Inflammatory macrophage treated with lipopolysaccharide for 1 hour (primary cell): Measurements from ENCODE around the gene PSG6.
"Not testable (repeated sequence)": the region's sequence is repeated elsewhere in the genome, so short reads cannot be mapped to it uniquely, and the experiment has no call there.

ENCODE experiments used
- DNase-seq, 2 donors: peaks; one replicate each; pipeline ENCODE4 v3.0.0-alpha.2; 2020 to 2022

PSG6 gene

DNA sequence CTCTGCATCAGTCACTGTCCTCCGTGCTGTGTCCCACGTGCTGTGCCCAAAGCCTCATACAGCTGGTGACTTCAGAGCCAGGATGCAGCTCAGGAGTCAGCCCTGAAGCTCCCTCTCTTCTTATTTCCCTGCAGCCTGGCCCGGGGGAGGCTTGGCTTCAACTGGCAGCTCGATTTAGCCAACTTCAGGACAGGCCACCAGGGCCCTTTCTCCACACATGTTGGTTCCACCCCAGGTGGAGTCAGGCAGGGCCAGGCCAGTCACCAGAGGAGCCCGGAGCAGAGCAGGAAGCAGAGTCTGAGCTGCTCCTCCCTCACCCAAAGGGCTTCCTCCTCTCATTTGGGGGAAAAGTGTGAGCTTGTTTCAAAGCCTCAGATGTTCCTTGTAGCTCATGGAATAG lies 11.5 kb downstream of the PSG6 start:
- DNase-seq: not testable (repeated sequence)

DNA sequence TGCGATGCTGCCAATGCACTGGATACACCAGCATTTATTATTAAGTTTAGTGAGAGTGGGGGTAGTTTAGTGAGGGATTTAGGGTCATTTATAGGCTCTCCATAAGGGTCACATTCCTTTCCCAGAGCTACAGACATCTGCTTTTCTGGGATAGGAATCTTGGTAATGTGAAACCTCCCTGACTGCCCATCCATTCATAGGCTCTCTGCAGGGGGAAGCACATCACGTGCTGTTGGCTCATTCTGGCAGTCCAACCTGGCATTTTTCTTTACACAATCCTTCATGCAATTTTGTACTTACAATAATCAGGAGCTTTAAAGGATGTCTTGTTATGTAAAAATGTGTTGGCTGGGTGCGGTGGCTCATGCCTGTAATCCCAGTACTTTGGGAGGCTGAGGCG lies 17.1 kb downstream of the PSG6 start:
- not testable (repeated sequence) for DNase-seq

DNA sequence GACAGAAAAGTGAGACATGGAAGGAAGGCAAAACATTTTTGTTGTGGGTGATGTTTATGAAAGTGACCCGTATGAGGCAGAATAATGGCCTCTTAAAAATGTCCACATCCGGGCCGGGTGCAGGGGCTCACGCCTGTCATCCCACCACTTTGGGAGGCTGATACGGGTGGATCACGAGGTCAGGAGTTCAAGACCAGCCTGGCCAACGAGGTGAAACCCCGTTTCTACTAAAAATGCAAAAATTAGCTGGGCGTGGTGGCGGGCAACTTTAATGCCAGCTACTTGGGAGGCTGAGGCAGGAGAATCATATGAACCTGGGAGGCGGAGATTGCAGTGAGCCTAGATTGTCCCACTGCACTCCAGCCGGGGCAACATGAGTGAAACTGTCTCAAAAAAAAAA lies 18.0 kb downstream of the PSG6 start:
- DNase-seq: not testable (repeated sequence)

DNA sequence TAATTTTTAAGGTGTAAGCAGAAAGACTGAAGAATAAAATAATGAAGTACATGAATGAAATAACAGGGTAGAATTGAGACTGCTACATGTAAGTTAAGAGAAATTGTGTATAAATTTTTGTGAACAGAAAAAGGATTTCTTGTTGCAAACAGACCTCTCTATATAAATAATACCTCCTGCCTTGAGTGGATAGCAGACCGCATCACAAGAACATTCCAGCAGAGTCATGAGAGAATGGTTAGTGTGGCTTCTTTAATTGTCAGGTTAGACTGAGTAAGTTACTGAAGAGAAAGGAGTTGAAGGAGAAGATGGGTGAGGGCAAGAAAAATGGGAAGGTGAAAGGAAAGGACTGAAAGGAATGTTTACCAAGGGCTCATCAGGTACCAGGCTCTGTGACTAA lies 18.6 kb downstream of the PSG6 start:
- not testable (repeated sequence) for DNase-seq

DNA sequence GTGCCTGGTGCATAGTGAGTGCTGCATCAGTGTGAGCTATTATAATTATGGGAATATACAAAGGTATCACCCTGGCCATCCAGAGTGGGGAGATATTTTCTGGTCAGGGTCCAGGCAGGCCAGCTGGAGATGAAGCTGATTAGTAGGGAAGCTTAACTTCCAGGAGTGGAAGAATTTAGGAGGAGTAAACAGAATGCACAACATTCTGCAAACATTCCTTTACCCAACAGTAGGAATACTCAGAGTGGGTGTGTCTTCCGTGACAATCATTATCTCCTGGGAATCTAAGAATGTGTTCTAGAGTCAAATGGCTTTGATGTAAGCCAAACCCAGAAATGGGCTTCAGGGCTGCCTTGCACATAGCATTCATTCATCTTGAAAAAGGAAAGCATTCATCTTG lies 19.0 kb downstream of the PSG6 start:
- DNase-seq: not testable (repeated sequence)

DNA sequence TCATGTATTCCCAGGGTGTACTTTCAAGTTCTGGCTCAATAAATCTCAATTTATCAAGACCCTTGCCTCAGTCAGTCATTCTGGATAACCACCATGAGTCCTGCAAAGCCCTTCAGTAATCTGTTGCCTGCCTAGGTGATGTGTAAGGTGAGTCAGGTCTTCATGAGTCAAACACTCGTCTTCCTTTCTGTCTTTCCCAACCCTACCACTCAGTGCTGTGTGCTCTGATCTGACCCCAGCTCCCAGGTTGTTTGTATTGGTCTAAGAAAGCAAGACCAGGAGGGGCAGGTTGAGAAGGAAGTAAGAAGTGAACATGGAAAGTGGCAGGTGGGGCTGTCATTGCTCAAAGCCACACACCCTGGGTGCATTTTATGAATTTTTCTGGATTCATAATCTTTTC lies 20.0 kb downstream of the PSG6 start:
- DNase-seq: not testable (repeated sequence)

DNA sequence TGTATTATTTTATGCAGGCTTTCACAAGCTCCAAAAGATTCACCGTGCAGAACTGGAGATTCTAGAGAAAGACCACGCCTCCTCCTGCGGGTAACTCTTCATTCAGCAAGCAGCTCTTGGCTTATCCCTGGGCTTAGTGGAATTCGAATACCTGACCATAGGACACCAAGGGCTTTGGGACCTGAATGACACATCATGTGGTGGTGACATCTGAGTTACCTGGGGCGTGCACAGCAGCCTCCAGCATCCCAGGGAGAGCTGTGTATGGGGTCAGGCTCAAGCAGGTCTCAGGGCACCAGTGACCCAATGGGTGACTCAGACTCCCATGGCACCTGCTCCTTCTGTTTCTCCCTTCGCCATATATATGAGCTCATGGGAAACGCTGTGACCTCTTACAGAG lies 27.2 kb downstream of the PSG6 start:
- DNase-seq: not testable (repeated sequence)

DNA sequence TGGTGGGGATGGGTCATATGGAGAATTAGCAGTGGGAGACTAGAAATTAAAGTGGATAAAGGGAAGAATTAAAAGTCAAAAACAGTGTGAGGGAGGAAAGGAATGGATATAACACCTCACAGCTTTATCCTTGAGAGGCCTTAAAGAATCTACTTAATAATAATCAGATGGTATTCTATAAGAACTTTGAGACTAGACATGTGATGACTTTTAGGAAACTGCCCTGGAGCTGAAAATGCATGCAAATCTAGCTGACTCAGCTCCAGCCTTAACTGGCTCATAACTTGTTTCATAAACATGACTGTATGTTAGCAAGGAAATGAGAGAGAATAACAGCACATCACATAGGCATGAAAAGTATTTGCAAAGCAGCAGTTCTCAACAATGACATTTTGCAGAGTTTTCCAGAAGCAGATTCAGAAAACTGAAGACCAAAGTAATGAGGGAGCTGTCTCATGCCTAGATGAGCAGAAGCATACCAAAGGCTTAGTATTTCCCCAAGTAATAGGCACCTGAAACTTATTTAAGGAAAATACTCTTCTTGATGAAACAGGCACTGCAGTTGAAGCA lies 29.7 kb downstream of the PSG6 start:
- not testable (repeated sequence) for DNase-seq

DNA sequence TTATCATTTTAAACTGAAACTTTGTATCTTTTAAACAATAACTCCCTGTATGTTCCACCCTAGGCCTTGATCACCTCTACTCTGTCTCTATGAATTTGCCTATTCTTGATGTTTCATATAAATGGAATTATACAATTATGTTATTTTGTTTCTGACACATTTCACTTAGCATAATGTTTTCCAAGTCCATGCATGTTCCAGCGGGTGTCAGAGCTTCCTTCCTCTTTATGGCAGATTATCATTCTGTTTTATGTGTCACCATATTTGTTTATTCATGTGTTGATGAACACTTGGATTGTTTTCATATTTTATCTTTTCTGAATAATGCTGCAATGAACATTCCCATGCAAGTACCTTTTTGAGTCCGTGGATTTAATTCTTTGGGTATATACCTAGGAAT lies 35.0 kb downstream of the PSG6 start:
- not testable (repeated sequence) for DNase-seq

DNA sequence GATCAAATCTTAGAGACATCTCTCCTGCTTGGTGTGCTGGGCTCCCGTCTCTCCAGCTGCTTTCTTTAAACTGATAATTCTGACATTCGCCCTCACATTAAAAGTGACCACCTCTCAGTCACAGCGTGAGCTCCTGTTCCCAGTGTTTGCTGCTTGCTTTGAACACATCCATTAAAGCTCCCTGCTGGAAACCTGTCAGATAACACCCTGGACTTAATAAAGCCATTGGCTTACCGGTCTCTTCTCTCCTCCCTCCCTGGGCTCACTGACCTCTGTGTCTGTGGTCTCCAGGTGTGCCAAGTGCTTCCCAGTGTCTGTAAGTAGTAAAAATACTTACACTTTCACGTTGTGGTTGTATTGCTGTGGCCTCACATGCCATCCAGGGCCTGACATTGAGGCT lies 35.7 kb downstream of the PSG6 start:
- DNase-seq: not testable (repeated sequence)

DNA sequence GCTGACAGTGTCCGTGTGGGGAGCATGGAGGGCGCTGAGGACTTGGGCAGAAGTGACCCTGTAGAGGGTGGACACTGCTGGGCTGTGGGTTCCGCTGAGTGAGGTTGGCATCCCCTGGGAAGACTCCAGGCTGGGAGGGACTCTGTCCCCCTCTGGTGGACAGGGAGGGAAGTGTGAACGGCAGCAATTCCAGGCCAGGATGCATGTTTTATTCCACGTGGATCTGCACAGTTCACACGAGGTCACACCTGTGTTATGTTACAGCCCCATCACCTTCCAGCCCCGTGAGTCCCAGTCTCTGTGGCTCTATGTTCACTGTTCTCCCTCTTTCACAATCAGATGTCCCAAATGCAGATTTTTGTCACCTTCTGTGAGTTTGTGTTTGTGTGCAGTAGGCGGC lies 36.4 kb downstream of the PSG6 start:
- not testable (repeated sequence) for DNase-seq

DNA sequence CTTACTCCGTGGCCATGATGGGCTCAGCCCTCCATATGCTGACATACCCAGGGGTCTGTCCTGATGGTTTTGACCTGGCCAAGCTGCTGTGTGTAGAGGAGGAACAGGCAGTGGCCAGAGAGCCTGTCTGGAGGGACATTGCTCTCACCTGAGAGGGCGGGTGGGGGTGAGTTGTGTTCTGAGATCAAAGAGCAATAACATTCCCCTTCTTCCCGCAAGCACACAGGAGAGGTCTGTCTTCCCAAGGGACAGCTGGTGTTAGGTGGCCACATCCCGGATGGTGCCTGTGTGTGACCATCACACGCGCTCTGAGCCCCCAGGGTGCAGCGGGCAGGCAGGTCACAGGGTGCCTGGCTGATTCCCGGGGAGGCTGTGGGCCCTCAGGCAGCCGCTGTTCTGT lies 37.1 kb downstream of the PSG6 start:
- not testable (repeated sequence) for DNase-seq

DNA sequence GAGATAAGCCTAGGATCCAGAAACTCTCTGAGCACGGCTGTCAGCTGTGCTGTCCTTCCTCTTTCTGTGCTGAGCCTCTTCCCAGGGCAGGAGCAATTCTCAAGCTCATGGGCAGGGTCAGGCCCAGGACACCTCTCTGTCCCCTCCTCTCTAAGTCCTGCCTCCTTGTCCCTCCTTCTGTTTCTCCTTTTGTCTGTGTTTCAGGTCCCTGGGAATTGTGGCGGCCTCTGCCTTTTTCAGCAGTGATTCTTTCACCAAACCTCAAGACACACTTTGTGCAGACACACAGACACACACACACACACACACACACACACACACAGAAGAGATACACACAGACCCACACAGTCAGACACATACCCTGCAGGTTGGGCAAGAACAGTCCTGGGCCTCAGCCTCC lies 38.1 kb downstream of the PSG6 start, which contains the start of gene PSG1:
TSS of gene PSG1 (minus strand) at position 101 of the 400 bp plus-strand sequence. CDS start 132 bp downstream, outside the sequence.
- DNase-seq: no peak

DNA sequence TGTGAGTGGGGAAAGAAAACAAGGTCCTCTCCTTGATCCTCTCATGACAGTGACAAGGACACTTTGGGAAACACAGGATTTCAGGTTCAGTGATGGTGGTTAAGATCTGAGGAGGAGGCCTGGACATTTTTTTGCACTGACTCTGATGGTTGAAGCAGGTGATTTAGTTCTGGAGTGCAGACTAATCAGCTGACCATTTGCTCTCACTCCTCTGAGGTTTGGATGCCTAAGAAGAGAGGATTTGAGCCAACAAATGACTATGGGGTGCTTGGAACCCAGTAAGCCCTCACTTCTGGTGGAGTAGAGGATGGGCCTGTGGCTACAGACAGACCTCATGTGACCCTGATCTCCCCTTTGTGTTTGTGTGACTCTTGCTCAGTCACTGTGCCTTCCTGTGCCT lies 41.1 kb downstream of the PSG6 start:
- not testable (repeated sequence) for DNase-seq

DNA sequence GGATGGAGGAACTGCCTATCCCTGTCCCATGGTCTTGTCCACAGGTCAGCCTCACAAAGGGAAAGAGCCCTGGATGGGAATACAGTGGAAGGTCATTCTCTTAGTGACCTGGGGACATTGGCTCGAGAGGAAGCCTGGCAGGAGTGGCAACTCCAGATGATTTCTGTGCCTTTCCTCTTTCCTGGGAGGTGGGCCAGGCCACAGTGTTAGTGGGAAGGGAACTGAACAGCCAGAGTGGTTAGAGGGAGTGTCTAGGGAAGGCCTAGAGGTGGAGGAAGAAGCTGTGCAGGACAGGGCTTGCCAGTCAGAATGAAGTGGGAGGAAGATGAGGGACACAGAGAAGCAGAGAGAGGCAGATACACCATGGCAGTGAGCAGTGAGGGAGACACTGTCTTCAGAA lies 41.8 kb downstream of the PSG6 start:
- DNase-seq: not testable (repeated sequence)

DNA sequence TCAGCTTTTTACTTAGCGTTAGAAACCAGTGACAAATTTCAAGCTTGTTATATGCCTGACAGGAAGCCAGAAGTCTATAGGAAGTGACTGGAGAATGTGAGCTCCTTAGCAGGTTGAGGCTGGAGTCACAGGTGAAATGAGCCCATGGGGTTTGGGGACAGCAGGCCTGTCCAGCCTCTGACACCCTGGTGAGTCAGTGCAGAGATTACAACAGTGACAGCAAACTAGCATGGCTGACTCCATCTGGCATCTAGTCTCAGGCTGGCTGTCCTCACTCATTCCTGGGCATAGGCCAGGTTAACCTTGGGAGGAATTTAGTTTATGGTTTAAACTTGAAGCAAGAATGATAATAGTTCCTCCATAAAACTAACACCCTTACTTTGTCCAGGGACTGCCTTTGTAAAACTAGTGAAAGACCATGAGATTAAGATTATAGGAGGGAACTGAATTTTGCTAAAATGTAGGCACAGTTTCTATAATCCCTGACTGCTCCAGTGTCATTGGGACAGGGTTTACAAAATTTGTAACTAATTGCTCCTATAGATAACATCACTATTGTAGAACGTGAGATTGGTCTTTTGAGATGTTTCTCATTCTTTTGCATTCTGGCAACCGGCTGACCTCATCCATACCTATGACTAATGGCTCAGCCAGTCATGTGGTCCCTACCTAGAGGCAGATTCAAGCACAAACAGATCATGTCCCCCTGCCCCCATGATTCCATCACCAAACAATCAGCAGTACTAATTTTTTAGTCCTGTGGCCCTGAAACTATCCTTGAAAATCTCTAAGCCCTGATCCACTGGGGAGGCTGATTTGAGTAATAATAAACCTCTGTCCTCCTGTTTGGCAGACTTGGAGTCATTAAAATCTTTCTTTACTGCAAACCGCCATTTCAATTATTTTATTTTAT lies 42.5 kb downstream of the PSG6 start:
- not testable (repeated sequence) for DNase-seq

DNA sequence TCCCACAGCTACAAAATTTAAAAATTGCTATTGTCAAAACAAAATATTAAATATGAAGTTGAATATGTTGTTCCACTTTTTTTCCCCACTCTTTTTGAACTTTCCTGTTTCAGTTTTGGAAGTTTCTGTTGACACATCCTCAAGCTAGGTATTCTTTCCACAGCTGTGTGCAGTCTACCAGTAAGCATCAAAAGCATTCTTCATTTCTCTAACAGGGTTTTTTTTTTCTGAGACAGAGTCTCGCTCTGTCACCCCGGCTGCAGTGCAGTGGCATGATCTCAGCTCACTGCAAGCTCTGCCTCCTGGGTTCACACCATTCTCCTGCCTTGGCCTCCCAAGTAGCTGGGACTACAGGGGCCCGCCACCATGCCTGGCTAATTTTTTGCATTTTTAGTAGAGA lies 43.6 kb downstream of the PSG6 start:
- not testable (repeated sequence) for DNase-seq

DNA sequence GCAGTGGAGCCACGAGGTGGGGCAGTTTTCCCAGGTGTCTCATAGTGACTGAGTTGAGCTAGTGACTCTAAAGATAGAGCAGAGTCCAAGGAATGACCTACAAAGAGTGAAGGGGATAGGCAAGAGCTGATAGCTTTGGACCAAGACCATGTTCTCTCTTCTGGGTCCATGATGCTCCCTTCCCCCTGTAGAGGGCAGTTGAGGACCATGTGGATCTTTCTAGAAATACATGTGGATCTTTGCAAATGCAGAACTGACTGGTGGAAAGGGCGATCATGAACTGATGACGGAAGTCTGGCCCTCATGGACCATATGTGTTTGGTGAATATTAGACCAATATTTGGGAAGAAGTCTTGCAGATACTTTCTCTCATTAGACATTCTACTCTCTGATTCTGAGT lies 45.1 kb downstream of the PSG6 start:
- no peak for DNase-seq

DNA sequence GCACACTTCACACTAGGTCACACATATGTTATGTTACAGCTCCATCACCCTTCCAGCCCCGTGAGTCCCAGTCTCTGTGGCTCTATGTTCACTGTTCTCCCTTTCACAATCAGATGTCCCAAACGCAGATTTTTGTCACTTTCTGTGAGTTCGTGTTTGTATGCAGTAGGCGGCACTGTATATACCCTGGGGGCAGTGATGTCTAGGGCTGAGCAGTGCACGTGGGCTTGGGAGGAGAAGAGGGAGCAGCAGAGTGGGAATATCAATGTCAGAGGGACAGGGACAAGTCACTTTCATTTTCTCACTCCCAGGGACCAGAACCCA lies 60.2 kb downstream of the PSG6 start:
- no peak for DNase-seq

DNA sequence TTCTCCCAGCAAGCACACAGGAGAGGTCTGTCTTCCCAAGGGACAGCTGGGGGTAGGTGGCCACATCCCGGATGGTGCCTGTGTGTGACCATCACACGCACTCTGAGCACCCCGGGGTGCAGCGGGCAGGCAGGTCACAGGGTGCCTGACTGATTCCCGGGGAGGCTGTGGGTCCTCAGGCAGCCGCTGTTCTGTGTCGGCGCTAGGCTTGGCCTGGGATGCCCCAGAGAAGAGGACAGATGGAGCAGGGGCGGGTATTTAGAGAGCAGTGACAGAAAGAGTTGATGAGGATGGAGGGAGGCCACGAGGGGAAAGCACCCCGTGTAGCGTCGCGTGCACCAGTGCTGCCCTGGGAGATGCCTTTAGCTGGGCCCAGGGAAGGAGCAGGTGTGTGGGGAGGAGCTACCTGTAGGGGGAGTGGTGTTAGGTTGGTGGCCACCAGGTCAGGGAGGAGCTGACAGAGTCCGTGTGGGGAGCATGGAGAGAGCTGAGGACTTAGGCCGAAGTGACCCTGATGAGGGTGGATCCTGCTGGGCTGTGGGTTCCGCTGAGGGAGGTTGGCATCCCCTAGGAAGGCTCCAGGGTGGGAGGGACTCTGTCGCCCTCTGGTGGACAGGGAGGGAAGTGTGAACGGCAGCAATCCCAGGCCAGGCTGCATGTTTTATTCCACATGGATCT lies 60.7 kb downstream of the PSG6 start:
- DNase-seq: peak in 1 of 2 donors; percentile 4

DNA sequence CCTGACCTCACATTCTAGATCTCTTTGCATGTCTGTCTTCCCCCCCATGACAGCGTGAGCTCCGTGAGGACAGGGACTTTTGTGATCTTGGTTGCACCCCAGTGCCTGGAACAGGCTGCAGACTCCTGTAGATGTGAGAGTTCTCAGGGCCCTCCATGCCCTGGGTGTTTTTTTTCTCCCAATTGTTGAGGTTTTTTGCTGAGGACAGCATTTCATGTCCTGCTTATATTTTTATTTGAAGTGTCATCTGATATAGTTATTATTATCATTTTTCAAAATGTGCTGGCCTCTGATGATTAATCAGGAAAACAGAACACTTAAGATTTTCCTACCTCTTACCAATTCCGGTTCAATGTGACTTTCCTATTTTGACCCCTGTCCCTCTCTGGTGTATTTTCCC lies 62.9 kb downstream of the PSG6 start:
- DNase-seq: not testable (repeated sequence)

DNA sequence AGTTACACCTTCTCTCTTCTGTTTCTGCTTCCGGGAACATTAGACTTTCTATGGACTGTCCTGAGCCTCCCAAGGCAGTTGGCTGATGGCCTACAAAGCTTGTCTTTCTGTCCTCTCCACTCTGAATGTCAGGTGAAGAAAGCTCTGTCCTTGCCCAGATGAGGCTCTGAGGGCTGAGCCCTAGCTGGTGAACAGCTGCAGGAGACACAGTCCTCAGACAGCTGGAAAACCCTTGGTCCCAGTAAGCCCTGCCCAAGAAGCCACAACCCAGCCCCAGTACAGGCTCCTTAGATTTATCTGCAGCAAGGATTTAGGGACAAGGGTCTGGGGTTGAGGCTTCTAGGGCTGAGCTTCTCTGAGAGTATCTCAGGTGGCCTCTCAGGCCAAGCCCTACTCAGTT lies 64.5 kb downstream of the PSG6 start:
- not testable (repeated sequence) for DNase-seq

DNA sequence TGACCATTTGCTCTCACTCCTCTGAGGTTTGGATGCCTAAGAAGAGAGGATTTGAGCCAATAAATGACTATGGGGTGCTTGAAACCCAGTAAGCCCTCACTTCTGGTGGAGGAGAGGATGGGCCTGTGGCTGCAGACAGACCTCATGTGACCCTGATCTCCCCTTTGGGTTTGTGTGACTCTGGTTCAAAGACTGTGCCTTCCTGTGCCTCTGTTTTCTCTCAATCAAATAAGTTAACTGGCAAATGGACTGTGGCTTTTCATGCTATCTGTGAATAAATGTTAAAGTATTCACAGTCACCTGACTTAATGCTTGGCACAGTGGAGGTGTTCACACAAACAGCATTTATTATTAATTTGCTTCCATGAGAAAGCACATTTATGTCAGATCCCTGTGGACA lies 64.9 kb downstream of the PSG6 start:
- DNase-seq: not testable (repeated sequence)
